Glutamatergic neuron (in vitro differentiated cells): ENCODE measurements around the gene TMEM14A. TPM values are rescaled to one million over a fixed set of nuclear protein-coding genes. Genes with fewer than 3 reads are reported as not detected.

Experiments used
- DNase-seq: peaks from one replicate; pipeline ENCODE4 v3.0.0; 2022
- H3K27ac Mint-ChIP-seq: one replicate; pipeline ENCODE4 v1.8.0; 2020; ENCODE audit warnings: mild to moderate bottlenecking, mixed read lengths, inconsistent platforms; ENCODE audit not compliant: unreplicated experiment
- H3K27me3 Mint-ChIP-seq: one replicate; pipeline ENCODE4 v1.8.0; 2020; ENCODE audit warnings: mild to moderate bottlenecking, moderate library complexity, mixed read lengths, inconsistent platforms; ENCODE audit not compliant: unreplicated experiment
- H3K36me3 Mint-ChIP-seq: one replicate; pipeline ENCODE4 v1.8.0; 2020; ENCODE audit warnings: mild to moderate bottlenecking, mixed read lengths, inconsistent platforms; ENCODE audit not compliant: unreplicated experiment
- H3K4me1 Mint-ChIP-seq: one replicate; pipeline ENCODE4 v1.8.0; 2020; ENCODE audit warnings: mild to moderate bottlenecking, low read depth, mixed read lengths, inconsistent platforms; ENCODE audit not compliant: unreplicated experiment
- H3K4me3 Mint-ChIP-seq: one replicate; pipeline ENCODE4 v1.8.0; 2020; ENCODE audit warnings: mild to moderate bottlenecking, mixed read lengths, inconsistent platforms; ENCODE audit not compliant: unreplicated experiment
- H3K9me3 Mint-ChIP-seq: one replicate; pipeline ENCODE4 v1.8.0; 2020; ENCODE audit warnings: mild to moderate bottlenecking, moderate library complexity, mixed read lengths, inconsistent platforms; ENCODE audit not compliant: unreplicated experiment
- total RNA-seq: library from RNA; stranded (reverse); fragmentation: NEBNext Ultra II Directional; extraction: Animal tissue kit (Norgen Biotek cat#: 25700); gene quantifications from one replicate; pipeline ENCODE4 v1.2.1, GENCODE V29; 2021; ENCODE audit not compliant: unreplicated experiment
- TF ChIP-seq, protein P1 (sequence below): fragments of 200-600 bp; sonication (generic); IDR thresholded peaks from one replicate; pipeline ENCODE4 v1.5.0; 2021; ENCODE audit not compliant: partially characterized antibody, unreplicated experiment

TMEM14A gene
- total RNA-seq, 1 donor from 2014 or later, result 26.3 TPM

DNA sequence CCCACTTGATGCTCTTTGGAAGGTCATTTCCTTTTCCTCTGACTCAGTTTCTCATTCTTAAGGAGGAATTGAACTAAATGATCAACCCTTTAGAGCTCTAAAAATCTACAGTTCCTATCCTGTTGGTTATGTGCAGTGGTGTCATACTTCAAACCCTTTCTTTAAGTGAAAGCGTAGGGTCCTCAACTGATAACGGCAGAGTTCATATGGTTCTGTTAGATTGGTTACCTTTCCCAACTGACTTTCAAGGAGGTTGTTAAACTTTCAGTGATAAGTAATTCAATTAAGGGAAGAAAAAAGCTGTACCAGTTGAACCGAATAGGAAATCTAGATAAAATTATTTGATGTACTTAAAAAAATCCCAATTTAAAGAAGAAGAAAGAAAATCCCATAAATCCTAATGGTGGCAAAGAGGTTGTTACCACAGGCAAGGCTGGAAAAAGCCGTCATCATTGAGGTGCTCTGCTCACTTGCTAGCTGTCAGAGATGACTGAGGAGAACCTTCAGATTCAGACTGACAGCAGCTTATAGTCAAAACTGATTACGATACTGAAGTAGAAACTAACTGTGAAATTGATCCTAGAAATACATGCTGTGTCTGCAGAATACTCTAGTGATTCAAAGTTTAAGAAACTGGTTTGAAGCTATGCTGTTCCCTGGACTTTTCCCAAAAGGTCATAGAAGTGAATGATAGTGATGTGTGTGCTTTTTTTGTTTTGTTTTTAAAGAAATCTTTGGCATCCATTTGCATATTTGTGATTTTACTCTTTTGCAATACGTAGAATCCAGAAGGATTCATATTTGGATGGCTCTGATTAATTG, 16.2 kb downstream of the TMEM14A start:
- Mint-ChIP-seq H3K4me1 (no peaks in the 10 kb centered on the region), H3K9me3 (no peaks in the 10 kb centered on the region), H3K4me3 (no peak overlapping the region), H3K27ac (no peak overlapping the region), H3K36me3 (no peaks in the 10 kb centered on the region), H3K27me3 (no peaks in the 10 kb centered on the region)
- no peak for DNase-seq
- TF ChIP-seq, protein P1, sequence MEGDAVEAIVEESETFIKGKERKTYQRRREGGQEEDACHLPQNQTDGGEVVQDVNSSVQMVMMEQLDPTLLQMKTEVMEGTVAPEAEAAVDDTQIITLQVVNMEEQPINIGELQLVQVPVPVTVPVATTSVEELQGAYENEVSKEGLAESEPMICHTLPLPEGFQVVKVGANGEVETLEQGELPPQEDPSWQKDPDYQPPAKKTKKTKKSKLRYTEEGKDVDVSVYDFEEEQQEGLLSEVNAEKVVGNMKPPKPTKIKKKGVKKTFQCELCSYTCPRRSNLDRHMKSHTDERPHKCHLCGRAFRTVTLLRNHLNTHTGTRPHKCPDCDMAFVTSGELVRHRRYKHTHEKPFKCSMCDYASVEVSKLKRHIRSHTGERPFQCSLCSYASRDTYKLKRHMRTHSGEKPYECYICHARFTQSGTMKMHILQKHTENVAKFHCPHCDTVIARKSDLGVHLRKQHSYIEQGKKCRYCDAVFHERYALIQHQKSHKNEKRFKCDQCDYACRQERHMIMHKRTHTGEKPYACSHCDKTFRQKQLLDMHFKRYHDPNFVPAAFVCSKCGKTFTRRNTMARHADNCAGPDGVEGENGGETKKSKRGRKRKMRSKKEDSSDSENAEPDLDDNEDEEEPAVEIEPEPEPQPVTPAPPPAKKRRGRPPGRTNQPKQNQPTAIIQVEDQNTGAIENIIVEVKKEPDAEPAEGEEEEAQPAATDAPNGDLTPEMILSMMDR, result no peak

GRCh38 chr6:52689857-52690256, 18.9 kb downstream of the TMEM14A start:
- Mint-ChIP-seq H3K4me3 (no peak overlapping the region), H3K9me3 (no peaks in the 10 kb centered on the region), H3K36me3 (no peaks in the 10 kb centered on the region), H3K27me3 (no peaks in the 10 kb centered on the region), H3K4me1 (no peaks in the 10 kb centered on the region), H3K27ac (no peak overlapping the region)
- no peak for DNase-seq
- TF ChIP-seq, protein P1, result no peak

DNA sequence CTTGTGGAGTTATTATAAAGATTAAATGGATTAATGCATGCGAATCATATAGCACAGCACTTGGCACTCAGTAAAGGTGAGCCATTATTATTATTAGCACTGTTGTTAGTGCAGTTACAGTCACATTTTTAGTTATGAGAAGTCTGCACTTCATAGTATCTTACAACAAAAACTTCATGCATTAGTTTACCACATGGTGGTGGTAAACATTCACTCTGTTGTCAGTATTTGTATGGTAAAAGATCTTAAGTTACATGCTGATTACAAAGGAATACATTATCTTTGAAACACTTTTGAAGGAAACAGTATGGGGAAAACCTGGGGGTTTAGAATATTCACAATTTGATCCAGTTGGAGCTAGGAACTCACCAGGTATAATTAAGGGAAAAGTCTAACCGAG, 20.8 kb downstream of the TMEM14A start:
- TF ChIP-seq, protein P1, result no peak
- Mint-ChIP-seq H3K27ac (no peak overlapping the region), H3K4me1 (no peaks in the 10 kb centered on the region), H3K36me3 (no peaks in the 10 kb centered on the region), H3K27me3 (no peaks in the 10 kb centered on the region), H3K9me3 (no peaks in the 10 kb centered on the region), H3K4me3 (no peak overlapping the region)
- DNase-seq, result no peak

DNA sequence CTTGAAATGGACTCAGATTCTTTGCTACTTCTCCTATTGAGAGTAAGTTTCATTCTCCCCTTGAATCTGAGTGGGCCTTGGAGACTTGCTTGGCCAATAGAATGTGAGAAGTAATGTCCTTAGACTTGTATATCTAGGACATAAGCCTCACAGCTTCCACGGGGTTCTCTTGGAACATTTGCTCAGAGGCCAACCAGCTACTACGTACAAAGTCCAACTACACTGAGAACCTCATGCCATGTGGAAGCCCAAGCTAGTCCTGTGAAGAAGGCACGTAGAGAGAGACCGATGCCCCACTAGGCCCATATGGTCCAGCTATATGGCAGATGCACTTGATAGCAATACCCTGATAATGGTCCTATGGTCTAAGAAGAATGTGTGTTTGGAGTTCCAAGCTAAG, 22.9 kb downstream of the TMEM14A start:
- no peak for DNase-seq
- Mint-ChIP-seq H3K36me3 (no peaks in the 10 kb centered on the region), H3K9me3 (no peaks in the 10 kb centered on the region), H3K27me3 (no peaks in the 10 kb centered on the region), H3K27ac (no peak overlapping the region), H3K4me1 (no peaks in the 10 kb centered on the region), H3K4me3 (no peak overlapping the region)
- TF ChIP-seq, protein P1, result no peak

DNA sequence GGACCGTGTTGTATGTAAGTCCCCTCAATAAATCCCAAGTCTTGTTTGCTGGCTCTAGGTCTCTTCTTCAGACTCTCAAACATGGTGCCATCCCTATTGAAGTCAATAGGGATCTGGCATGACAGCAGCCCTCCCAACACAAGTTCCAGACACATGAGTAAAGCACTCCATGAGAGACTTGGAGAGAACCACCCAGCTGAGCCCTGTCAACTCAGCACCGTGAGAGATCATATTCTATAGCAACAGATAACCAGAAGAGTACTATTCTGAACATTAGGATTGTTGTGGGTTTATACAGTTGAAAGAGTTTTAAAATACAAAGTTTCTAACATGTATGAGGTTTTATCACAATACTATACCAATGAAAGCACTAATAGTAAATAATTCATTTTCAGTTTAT, 23.5 kb downstream of the TMEM14A start:
- Mint-ChIP-seq H3K4me3 (no peak overlapping the region), H3K4me1 (no peaks in the 10 kb centered on the region), H3K27ac (no peak overlapping the region), H3K36me3 (no peaks in the 10 kb centered on the region), H3K9me3 (no peaks in the 10 kb centered on the region), H3K27me3 (no peaks in the 10 kb centered on the region)
- TF ChIP-seq, protein P1, result no peak
- no peak for DNase-seq
